Measurements from ENCODE around the gene SPAG7. TPM values are rescaled to one million over a fixed set of nuclear protein-coding genes. Genes with fewer than 3 reads are reported as not detected.

The SPAG7 gene
- total RNA-seq, 1 donor from 2014 or later = 60.5 TPM

DNA sequence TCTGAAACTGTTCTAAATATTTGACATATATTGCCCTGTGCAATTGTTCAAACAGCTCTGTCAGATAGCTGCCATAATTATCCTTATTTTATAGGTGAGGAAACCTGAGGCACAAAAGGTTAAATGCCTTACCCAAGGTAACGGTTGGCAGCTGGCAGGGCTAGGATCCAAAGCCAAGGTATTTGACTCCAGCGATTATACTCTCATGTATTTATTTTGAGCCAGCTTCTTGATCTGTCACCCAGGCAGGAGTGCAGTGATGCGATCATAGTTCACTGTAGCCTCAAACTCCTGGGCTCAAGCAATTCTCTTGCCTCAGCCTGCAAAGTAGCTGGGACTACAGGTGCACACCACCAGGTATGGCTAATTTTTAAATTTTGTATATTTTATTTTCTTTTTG is 9.5 kb downstream of the SPAG7 start:
- Mint-ChIP-seq H3K27me3 (no peaks in the 10 kb centered on the region), H3K4me1 (ENCODE audit: unreplicated experiment) (peaks cover 16% of the 10 kb centered on the region), H3K36me3 (peaks cover 13% of the 10 kb centered on the region), H3K4me3 (no peak overlapping the region), H3K9me3 (no peaks in the 10 kb centered on the region), H3K27ac (no peak overlapping the region)
- TF ChIP-seq, protein P1, sequence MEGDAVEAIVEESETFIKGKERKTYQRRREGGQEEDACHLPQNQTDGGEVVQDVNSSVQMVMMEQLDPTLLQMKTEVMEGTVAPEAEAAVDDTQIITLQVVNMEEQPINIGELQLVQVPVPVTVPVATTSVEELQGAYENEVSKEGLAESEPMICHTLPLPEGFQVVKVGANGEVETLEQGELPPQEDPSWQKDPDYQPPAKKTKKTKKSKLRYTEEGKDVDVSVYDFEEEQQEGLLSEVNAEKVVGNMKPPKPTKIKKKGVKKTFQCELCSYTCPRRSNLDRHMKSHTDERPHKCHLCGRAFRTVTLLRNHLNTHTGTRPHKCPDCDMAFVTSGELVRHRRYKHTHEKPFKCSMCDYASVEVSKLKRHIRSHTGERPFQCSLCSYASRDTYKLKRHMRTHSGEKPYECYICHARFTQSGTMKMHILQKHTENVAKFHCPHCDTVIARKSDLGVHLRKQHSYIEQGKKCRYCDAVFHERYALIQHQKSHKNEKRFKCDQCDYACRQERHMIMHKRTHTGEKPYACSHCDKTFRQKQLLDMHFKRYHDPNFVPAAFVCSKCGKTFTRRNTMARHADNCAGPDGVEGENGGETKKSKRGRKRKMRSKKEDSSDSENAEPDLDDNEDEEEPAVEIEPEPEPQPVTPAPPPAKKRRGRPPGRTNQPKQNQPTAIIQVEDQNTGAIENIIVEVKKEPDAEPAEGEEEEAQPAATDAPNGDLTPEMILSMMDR (conservative IDR thresholded peaks at IDR 0.05) = no peak
- no peak for DNase-seq (ENCODE audit: extremely low spot score, unreplicated experiment)

DNA sequence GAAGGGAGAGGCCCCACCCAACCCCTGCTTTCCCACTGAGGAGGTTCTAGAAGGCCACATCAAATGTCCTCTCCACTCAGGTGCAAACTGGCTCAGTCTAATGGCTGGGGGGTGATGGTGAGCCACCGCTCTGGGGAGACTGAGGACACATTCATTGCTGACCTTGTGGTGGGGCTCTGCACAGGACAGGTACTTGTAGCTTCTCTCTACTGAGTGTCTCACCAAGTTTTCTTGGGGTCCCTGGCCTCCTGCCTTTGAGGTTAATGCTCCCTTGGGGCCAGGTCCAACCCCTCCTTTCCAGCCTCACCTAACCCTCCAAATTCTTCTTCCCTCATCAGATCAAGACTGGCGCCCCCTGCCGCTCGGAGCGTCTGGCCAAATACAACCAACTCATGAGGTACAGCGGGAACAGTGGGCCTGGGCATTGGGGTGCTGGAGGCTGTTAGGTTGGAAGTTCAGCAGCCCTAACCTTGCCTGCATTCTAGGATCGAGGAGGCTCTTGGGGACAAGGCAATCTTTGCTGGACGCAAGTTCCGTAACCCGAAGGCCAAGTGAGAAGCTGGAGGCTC is 11.0 kb downstream of the SPAG7 start:
- DNase-seq (ENCODE audit: extremely low spot score, unreplicated experiment) = no peak
- Mint-ChIP-seq H3K4me3 (no peak overlapping the region), H3K4me1 (ENCODE audit: unreplicated experiment) (peaks cover 16% of the 10 kb centered on the region), H3K27me3 (no peaks in the 10 kb centered on the region), H3K27ac (no peak overlapping the region), H3K9me3 (no peaks in the 10 kb centered on the region), H3K36me3 (peaks cover 10% of the 10 kb centered on the region)
- TF ChIP-seq, protein P1 (conservative IDR thresholded peaks at IDR 0.05) = no peak

DNA sequence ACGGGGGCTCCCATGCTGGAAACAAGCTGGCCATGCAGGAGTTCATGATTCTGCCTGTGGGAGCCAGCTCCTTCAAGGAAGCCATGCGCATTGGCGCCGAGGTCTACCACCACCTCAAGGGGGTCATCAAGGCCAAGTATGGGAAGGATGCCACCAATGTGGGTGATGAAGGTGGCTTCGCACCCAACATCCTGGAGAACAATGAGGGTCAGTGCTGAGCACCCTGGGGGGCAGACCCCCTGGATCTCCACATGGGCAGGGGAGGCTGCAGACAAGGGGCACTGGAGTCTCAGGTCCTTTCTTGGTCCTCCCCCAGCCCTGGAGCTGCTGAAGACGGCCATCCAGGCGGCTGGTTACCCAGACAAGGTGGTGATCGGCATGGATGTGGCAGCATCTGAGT is 12.5 kb downstream of the SPAG7 start:
- TF ChIP-seq, protein P1 (conservative IDR thresholded peaks at IDR 0.05) = no peak
- Mint-ChIP-seq H3K36me3 (peaks cover 3% of the 10 kb centered on the region), H3K4me1 (ENCODE audit: unreplicated experiment) (peaks cover 23% of the 10 kb centered on the region), H3K4me3 (no peak overlapping the region), H3K9me3 (no peaks in the 10 kb centered on the region), H3K27me3 (no peaks in the 10 kb centered on the region), H3K27ac (no peak overlapping the region)
- no peak for DNase-seq (ENCODE audit: extremely low spot score, unreplicated experiment)

DNA sequence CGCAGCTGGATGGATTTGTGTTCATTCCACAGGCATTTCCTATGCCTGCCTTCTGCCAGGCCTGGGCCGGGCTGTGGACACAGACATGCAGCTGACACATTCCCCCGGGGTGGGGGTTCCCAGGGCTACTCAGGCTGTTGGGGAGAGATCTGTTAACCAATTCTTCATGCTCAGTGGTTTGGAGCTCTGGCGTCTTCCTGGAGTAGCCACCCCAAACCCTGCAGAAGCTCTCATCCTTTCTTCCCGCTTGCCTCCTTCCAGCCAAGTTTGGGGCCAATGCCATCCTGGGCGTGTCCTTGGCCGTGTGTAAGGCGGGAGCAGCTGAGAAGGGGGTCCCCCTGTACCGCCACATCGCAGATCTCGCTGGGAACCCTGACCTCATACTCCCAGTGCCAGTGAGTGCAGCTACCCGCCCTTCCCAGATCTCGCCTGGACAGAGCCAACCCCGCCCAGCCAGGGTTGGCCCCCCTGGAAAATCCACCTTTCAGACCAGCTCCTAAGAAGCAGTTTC is 14.1 kb downstream of the SPAG7 start:
- TF ChIP-seq, protein P1 (conservative IDR thresholded peaks at IDR 0.05) = no peak
- Mint-ChIP-seq H3K9me3 (no peaks in the 10 kb centered on the region), H3K4me3 (no peak overlapping the region), H3K27ac (peak overlapping the region; percentile 51), H3K27me3 (no peaks in the 10 kb centered on the region), H3K4me1 (ENCODE audit: unreplicated experiment) (peaks cover 23% of the 10 kb centered on the region), H3K36me3 (no peaks in the 10 kb centered on the region)
- no peak for DNase-seq (ENCODE audit: extremely low spot score, unreplicated experiment)

DNA sequence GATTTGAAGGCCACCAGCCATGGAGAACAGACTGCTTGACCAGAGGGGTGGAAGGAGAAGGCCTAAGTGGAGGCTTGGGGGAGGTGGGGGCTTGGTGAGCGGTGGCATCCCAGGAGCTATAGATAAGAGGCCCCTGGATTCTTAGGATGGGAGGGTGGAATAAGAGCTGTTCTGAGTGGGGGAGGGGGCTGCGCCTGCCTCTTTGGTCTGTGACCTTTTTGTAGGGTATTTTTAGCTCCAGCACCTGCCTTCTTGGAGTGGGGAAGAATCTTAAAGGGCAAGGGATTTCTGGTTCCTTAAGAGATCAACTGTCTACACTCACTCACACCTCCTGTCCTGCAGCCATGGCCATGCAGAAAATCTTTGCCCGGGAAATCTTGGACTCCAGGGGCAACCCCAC is 16.1 kb downstream of the SPAG7 start:
- Mint-ChIP-seq H3K4me1 (ENCODE audit: unreplicated experiment) (peaks cover 27% of the 10 kb centered on the region), H3K27me3 (no peaks in the 10 kb centered on the region), H3K27ac (peak overlapping the region; percentile 72), H3K4me3 (peak overlapping the region; percentile 84), H3K9me3 (no peaks in the 10 kb centered on the region), H3K36me3 (peaks cover 5% of the 10 kb centered on the region)
- no peak for DNase-seq (ENCODE audit: extremely low spot score, unreplicated experiment)
- TF ChIP-seq, protein P1 (conservative IDR thresholded peaks at IDR 0.05) = no peak
